Heart left ventricle (tissue), 16 donors: ENCODE data around the gene ARPC5L. TPM values are rescaled to one million over a fixed set of nuclear protein-coding genes. Genes with fewer than 3 reads are reported as not detected.
A peak's percentile ranks its signal among the peaks of the same experiment; 100 is the strongest.

Experiments
- ATAC-seq, 4 donors: fragments of 200-7000 bp; cut with Tn5 transposase; one replicate each; pipeline ENCODE4 v1.9.1; 2020 to 2022; ENCODE audit warnings: moderate library complexity in 4 of 4, mild to moderate bottlenecking in 3 of 4, moderate number of reproducible peaks in 1 of 4
- DNase-seq, 5 donors: peaks; one replicate each; pipeline ENCODE4 v3.0.0-alpha.2; 2020
- H3K27ac ChIP-seq, 12 donors: fragments of 200-600 bp; sonication (generic) in 4 of 12; one replicate each; pipeline versions ENCODE4 v1.5.0 to v1.8.0; 2016 to 2022; ENCODE audit warnings: mild to moderate bottlenecking in 2 of 12
- H3K27me3 ChIP-seq, 9 donors: fragments of 200-600 bp; sonication (generic) in 2 of 9; one replicate each; pipeline versions ENCODE4 v1.5.1 to v1.8.0; 2016 to 2022; ENCODE audit warnings: mild to moderate bottlenecking in 3 of 9
- H3K36me3 ChIP-seq, 9 donors: fragments of 200-600 bp; sonication (generic) in 2 of 9; one replicate each; pipeline versions ENCODE4 v1.5.0 to v1.8.0; 2018 to 2022; ENCODE audit warnings: mild to moderate bottlenecking in 2 of 9
- H3K4me1 ChIP-seq, 12 donors: fragments of 200-600 bp; sonication (generic) in 4 of 12; one replicate each; pipeline versions ENCODE4 v1.5.0 to v1.8.0; 2016 to 2022; ENCODE audit warnings: mild to moderate bottlenecking in 3 of 12
- H3K4me3 ChIP-seq, 12 donors: fragments of 200-600 bp; sonication (generic) in 4 of 12; one replicate each; pipeline versions ENCODE4 v1.5.0 to v1.8.0; 2017 to 2022; ENCODE audit warnings: mild to moderate bottlenecking in 9 of 12, moderate library complexity in 4 of 12
- H3K9me3 ChIP-seq, 12 donors: fragments of 200-600 bp; sonication (generic) in 4 of 12; one replicate each; pipeline versions ENCODE4 v1.5.0 to v1.8.0; 2016 to 2022; ENCODE audit warnings: mild to moderate bottlenecking in 1 of 12
- POLR2A ChIP-seq, 2 donors: fragments of 450-650 bp; IDR thresholded peaks; one replicate each; pipeline ENCODE4 v1.6.1; 2017; ENCODE audit warnings: antibody characterized with exemption in 2 of 2, mild to moderate bottlenecking in 2 of 2, moderate library complexity in 2 of 2
- WGBS, 4 donors: extraction: QIAGEN DNeasy Blood & Tissue Kit in 2 of 4; methylation state at CpG; one replicate each; pipeline versions ENCODE4 v1.1.5 to v1.1.7; 2013 to 2018; 5-methylcytosine and 5-hydroxymethylcytosine counted together
- intact Hi-C, 10 donors: fragments of 100-400 bp; cut with DNase I; formaldehyde crosslinking; loops; one replicate each; pipeline versions ENCODE4 v1.11.1 to v1.14.2; 2022
- polyA plus RNA-seq, 2 donors: library from polyadenylated mRNA; stranded (reverse); fragments of 200-250 nt; gene quantifications; one replicate each; pipeline ENCODE4 v1.2.3, GENCODE V29; 2013
- total RNA-seq, 9 donors: library from RNA; depleted of rRNA in 2 of 9; stranded (reverse); fragments of >200 nt in 2 of 9; fragmentation: NEBNext Ultra II Directional in 3 of 9; extraction: Animal tissue kit (Norgen Biotek cat#: 25700) in 3 of 9; gene quantifications; one replicate each; pipeline versions ENCODE4 v1.1.0 to v1.2.4, GENCODE V29; 2016 to 2023
- TF ChIP-seq, protein P1 (sequence below), 12 donors: fragments of 200-600 bp; sonication (generic) in 4 of 12; IDR thresholded peaks; one replicate each; pipeline versions ENCODE4 v1.5.0 to v1.8.0; 2018 to 2022; ENCODE audit warnings: antibody characterized with exemption in 12 of 12, mild to moderate bottlenecking in 5 of 12
- donor health status: ischemic (EF 13 %, LVEDD 7.1; RV severe dilation, severe dysfunction).
- donor health status: healthy with polysubstance abuse.
- donor health status: DM: no; HTN: yes; CAD: no.
- donor health status: DM: no; HTN: no; CAD: no.
- donor health status: ischemic (EF 25% LVEDD 6.9; RV normal size, moderate dysfunction).
- donor health status: ischemic (EF 25% LVEDD 5.7; RV mildly dilated, moderate dysfunction).
- donor health status: healthy.
- donor health status: DM: yes; HTN: yes; CAD: no.
- donor health status: ischemic (EF 35%, LVEDD 5.7; RV mildly dilated, moderate dysfunction).
- donor health status: nonischemic (EF 11% LVEDD 7.7; RV severe dilation, severe dysfunction).
- donor health status: DM: yes; HTN: yes; CAD: no.
- donor health status: PGD.
- donor health status: ischemic (EF 29% LVEDD 5.4; RV normal size, mild dysfunction).
- donor health status: nonischemic (EF 23%, LVEDD 6.1; RV moderate dilation, normal function).

ARPC5L gene
- total and polyA plus RNA-seq, 11 donors = 27.0 to 102 (median 39.7) TPM

DNA sequence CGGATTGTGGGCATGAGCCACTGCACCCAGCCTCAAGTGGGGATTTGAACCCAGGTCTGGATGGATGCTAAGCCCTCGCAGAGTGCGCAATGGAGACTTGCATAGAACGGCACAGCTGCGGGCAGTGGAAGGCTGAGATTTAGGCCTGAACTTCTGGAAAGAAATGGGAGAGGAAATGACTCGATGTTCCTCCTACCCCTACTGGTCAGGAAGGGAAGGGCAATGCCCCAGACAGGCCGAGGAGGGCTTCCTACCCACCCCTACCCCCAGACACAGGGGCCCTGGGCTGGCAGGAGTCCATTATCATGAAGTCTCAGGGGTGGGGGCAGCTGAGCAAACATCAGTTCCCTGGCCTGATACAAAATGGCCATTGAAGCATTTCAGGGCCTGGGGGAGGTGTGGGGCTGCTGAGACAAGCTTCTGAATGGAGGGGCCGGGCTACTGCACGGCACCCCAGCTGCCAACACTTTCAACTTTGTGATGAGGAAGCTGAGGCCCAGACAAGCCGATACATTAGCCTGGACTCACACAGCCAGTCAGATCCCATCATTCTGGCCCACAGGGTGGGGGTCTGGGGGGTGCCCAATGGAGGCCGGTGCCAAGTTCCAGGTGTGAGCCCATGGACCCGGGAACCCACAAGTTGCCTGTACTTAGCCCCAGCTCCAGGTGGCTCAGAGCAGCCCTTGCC lies 22.2 kb upstream of the ARPC5L start:
- no peaks in the 10 kb centered on the region for H3K36me3 ChIP-seq
- H3K27ac ChIP-seq = peak overlapping the region in 7 of 12 donors; percentile 5 to 54 (median 45)
- TF ChIP-seq, protein P1, sequence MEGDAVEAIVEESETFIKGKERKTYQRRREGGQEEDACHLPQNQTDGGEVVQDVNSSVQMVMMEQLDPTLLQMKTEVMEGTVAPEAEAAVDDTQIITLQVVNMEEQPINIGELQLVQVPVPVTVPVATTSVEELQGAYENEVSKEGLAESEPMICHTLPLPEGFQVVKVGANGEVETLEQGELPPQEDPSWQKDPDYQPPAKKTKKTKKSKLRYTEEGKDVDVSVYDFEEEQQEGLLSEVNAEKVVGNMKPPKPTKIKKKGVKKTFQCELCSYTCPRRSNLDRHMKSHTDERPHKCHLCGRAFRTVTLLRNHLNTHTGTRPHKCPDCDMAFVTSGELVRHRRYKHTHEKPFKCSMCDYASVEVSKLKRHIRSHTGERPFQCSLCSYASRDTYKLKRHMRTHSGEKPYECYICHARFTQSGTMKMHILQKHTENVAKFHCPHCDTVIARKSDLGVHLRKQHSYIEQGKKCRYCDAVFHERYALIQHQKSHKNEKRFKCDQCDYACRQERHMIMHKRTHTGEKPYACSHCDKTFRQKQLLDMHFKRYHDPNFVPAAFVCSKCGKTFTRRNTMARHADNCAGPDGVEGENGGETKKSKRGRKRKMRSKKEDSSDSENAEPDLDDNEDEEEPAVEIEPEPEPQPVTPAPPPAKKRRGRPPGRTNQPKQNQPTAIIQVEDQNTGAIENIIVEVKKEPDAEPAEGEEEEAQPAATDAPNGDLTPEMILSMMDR (IDR thresholded peaks at IDR 0.05) = peak; percentile 15 to 56 (median 40)
- no peak for TF ChIP-seq POLR2A (IDR thresholded peaks at IDR 0.05)
- DNase-seq (peak in 1 of 5 donors; percentile 31), ATAC-seq (peak in 1 of 4 donors; percentile 24)
- no peaks in the 10 kb centered on the region for H3K27me3 ChIP-seq
- no peaks in the 10 kb centered on the region for H3K9me3 ChIP-seq
- no peak overlapping the region for H3K4me3 ChIP-seq
- H3K4me1 ChIP-seq = peaks cover 0 to 31% (median 13%) of the 10 kb centered on the region in 12 donors
- intact Hi-C loops = loop anchor here in 2 of 10 donors (5.0 kb wide), 2 partner anchors 42 to 57 kb away; no protein-coding TSS in a partner anchor
- 51 to 74% (median 69%) methylated on average over 7 to 12 of the region's 12 CpGs for WGBS, 4 donors

DNA sequence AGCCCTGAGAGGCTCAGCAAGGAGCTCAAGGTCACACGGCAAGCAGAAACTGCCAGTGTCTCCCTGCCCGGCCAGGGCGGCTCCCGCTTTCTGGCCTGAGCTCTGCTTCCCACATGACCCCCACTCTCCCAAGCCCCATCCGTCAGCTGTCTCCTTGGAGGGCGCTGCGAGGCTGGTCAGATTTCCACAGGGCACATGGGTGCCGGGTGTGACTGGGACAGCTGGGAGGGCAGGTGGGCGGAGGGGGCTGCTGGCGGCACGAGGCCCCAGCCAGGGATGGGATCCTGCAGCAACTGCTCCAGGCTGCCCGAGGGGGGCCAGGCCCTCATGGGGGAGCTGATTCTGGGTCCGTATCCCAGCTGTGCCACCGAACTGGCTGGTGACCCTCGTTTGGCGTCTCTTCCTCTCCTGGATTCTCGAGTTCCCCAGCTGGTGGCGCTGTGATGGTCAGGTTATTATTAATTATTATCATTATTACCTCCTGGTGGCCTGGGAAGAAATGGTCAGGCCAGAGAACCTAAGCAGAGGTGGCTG lies 21.6 kb upstream of the ARPC5L start:
- Histone ChIP-seq H3K27me3 (no peaks in the 10 kb centered on the region), H3K27ac (peak overlapping the region in 7 of 12 donors; percentile 5 to 54 (median 45)), H3K36me3 (no peaks in the 10 kb centered on the region), H3K9me3 (no peaks in the 10 kb centered on the region), H3K4me1 (peaks cover 0 to 25% (median 7%) of the 10 kb centered on the region in 12 donors), H3K4me3 (no peak overlapping the region)
- DNase-seq (peak in 1 of 5 donors; percentile 38), ATAC-seq (peak in 3 of 4 donors; percentile 8 to 41 (median 35))
- intact Hi-C loops = loop anchor here in 1 of 10 donors (5.0 kb wide), 1 partner anchor 58 kb away; no protein-coding TSS in a partner anchor
- TF ChIP-seq, protein P1 (IDR thresholded peaks at IDR 0.05) = peak in 8 of 12 donors; percentile 14 to 40 (median 24)
- TF ChIP-seq POLR2A (IDR thresholded peaks at IDR 0.05) = no peak
- WGBS, 4 donors = 65 to 70% (median 67%) methylated on average over 10 to 18 of the region's 18 CpGs

DNA sequence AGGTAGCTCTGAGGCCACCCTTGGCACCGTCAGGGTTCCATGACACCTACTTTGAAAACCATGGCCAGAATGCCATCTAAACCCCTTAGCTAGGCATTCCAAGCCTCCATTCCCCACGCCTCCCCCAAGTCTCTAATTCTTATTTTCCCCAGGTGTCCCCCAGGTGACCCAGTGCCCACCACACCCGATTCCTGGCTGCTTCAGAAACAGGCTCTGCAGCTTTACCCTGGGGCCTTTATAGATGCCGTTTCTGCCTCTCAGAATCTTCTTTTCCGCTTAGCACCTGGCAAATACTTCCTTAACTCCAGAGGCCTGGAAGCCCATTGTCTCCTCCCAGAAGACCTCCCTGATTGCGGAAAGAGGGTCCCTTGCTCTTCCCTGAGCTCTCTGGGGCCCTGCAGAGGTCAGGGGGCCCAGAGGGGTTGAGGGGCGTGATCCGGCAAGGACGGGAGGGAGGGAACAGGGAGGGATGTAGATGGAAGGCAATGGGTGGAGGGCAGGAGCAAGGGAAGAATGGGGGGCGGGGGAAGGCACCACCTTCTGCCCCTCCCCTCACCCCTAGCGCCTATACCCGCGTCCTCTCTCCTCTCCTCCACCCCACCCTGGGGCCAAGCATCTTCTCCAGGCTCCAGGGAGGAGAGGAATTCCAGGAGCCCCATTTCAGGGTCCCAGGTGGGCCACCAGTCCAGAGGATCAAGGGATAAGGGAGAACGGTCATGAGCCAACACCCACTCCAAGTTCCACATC lies 20.7 kb upstream of the ARPC5L start:
- H3K36me3 ChIP-seq = no peaks in the 10 kb centered on the region
- DNase-seq (no peak), ATAC-seq (no peak)
- no peaks in the 10 kb centered on the region for H3K9me3 ChIP-seq
- peaks cover 0 to 16% (median 2%) of the 10 kb centered on the region in 12 donors for H3K4me1 ChIP-seq
- TF ChIP-seq, protein P1 (IDR thresholded peaks at IDR 0.05) = no peak
- TF ChIP-seq POLR2A (IDR thresholded peaks at IDR 0.05) = no peak
- H3K4me3 ChIP-seq = no peak overlapping the region
- H3K27me3 ChIP-seq = no peaks in the 10 kb centered on the region
- peak overlapping the region in 1 of 12 donors; percentile 38 for H3K27ac ChIP-seq
- intact Hi-C loops = loop anchor here in 1 of 10 donors (5.0 kb wide), 1 partner anchor 59 kb away; no protein-coding TSS in a partner anchor
- 84 to 87% (median 85%) methylated on average over 14 of the region's 14 CpGs for WGBS, 4 donors
